ENCODE results near the gene MGAT5.

DNA sequence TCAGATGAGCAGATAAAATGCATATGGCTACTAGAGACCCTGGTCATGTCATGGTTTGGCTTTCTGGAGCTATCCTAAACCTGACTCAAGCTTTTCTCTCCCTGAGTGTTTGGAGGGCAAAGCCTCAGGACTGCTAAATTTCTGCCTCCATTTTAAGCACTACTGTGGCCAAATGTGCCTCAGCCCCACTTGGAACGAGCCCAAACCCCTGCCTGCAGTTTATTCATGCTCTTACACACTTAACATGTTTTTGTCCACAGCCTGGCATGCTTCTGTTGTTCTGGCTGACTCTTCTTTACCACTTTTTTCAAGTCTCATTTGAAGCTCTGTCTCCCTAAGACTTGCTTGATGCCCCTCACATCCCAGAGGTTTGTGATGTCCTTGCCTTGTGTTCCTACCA is 24.7 kb downstream of the MGAT5 start:
- TF ChIP-seq CTCF (IDR thresholded peaks at IDR 0.05) (no peak), POLR2A (IDR thresholded peaks at IDR 0.05) (no peak)
